ENCODE results near the gene DOK3. TPM values are rescaled to one million over a fixed set of nuclear protein-coding genes. Genes with fewer than 3 reads are reported as not detected.

DOK3 gene
- total and polyA plus RNA-seq, 2 experiments from 2014 or later, result 3.1 to 3.5 TPM

- Histone ChIP-seq H3K4me1 (ENCODE audit: insufficient read depth) (no peaks in the 10 kb centered on the region), H4K20me1 (ENCODE audit: insufficient read depth, poor library complexity, severe bottlenecking) (no peaks in the 10 kb centered on the region), H3K9me2 (replicated peaks; ENCODE audit: insufficient read depth) (no peaks in the 10 kb centered on the region), H3K4me3 (no peak overlapping the region), H3K27me3 (no peaks in the 10 kb centered on the region), H3K9me3 (ENCODE audit: low read depth) (no peaks in the 10 kb centered on the region), H2AFZ (no peak overlapping the region), H3K79me2 (peaks cover under 1% of the 10 kb centered on the region), H3K4me2 (no peak overlapping the region), H3K36me3 (replicated peaks; ENCODE audit: insufficient read depth, low read depth) (no peaks in the 10 kb centered on the region), H3K27ac (no peak overlapping the region)
- DNase-seq (ENCODE audit: low spot score), result no peak
- TF ChIP-seq EZH2 (IDR thresholded peaks at IDR 0.05; ENCODE audit: borderline replicate concordance), result no peak
- no peak for TF ChIP-seq EZH2phosphoT487 (IDR thresholded peaks at IDR 0.05; ENCODE audit: low read depth, severe bottlenecking, unreplicated experiment)
- no peak for TF ChIP-seq CTCF (IDR thresholded peaks at IDR 0.05; ENCODE audit: poor library complexity)
- WGBS (ENCODE audit: low lambda C conversion rate, missing lambda C conversion rate), result 94% methylated on average over 6 of the region's 6 CpGs
These were observed 17.2 kb upstream of the DOK3 start for GRCh38 chr5:177526791-177527190.

GRCh38 chr5:177526191-177526590, 16.6 kb upstream of the DOK3 start:
- Histone ChIP-seq H3K4me2 (no peak overlapping the region), H3K9me2 (replicated peaks; ENCODE audit: insufficient read depth) (no peaks in the 10 kb centered on the region), H3K4me1 (ENCODE audit: insufficient read depth) (no peaks in the 10 kb centered on the region), H3K79me2 (no peaks in the 10 kb centered on the region), H2AFZ (no peak overlapping the region), H3K9me3 (ENCODE audit: low read depth) (no peaks in the 10 kb centered on the region), H3K27me3 (no peaks in the 10 kb centered on the region), H3K4me3 (no peak overlapping the region), H4K20me1 (ENCODE audit: insufficient read depth, poor library complexity, severe bottlenecking) (no peaks in the 10 kb centered on the region), H3K27ac (no peak overlapping the region), H3K36me3 (replicated peaks; ENCODE audit: insufficient read depth, low read depth) (no peaks in the 10 kb centered on the region)
- DNase-seq (ENCODE audit: low spot score), result no peak
- 91% methylated on average over 4 of the region's 4 CpGs for WGBS (ENCODE audit: low lambda C conversion rate, missing lambda C conversion rate)
- TF ChIP-seq EZH2phosphoT487 (IDR thresholded peaks at IDR 0.05; ENCODE audit: low read depth, severe bottlenecking, unreplicated experiment), result no peak
- TF ChIP-seq CTCF (IDR thresholded peaks at IDR 0.05; ENCODE audit: poor library complexity), result no peak
- TF ChIP-seq EZH2 (IDR thresholded peaks at IDR 0.05; ENCODE audit: borderline replicate concordance), result no peak

GRCh38 chr5:177524941-177525655, 15.5 kb upstream of the DOK3 start:
- H4K20me1 ChIP-seq (ENCODE audit: insufficient read depth, poor library complexity, severe bottlenecking), result no peaks in the 10 kb centered on the region
- H3K27ac ChIP-seq, result no peak overlapping the region
- 94% methylated on average over 10 of the region's 10 CpGs for WGBS (ENCODE audit: low lambda C conversion rate, missing lambda C conversion rate)
- H3K36me3 ChIP-seq (replicated peaks; ENCODE audit: insufficient read depth, low read depth), result no peaks in the 10 kb centered on the region
- no peaks in the 10 kb centered on the region for H3K27me3 ChIP-seq
- no peak overlapping the region for H3K4me3 ChIP-seq
- no peak overlapping the region for H3K4me2 ChIP-seq
- H3K4me1 ChIP-seq (ENCODE audit: insufficient read depth), result no peaks in the 10 kb centered on the region
- H3K9me3 ChIP-seq (ENCODE audit: low read depth), result no peaks in the 10 kb centered on the region
- H2AFZ ChIP-seq, result no peak overlapping the region
- no peaks in the 10 kb centered on the region for H3K79me2 ChIP-seq
- no peak for DNase-seq (ENCODE audit: low spot score)
- TF ChIP-seq EZH2 (IDR thresholded peaks at IDR 0.05; ENCODE audit: borderline replicate concordance) (no peak), EZH2phosphoT487 (IDR thresholded peaks at IDR 0.05; ENCODE audit: low read depth, severe bottlenecking, unreplicated experiment) (no peak), CTCF (IDR thresholded peaks at IDR 0.05; ENCODE audit: poor library complexity) (no peak)
- H3K9me2 ChIP-seq (replicated peaks; ENCODE audit: insufficient read depth), result no peaks in the 10 kb centered on the region
